Transverse colon (tissue), 4 donors: ENCODE data around the gene GRPEL1. TPM values are rescaled to one million over a fixed set of nuclear protein-coding genes. Genes with fewer than 3 reads are reported as not detected.

Experiments
- DNase-seq: peaks from one replicate; pipeline ENCODE4 v3.0.0-alpha.2; 2019
- H3K27ac ChIP-seq, 4 donors: fragments of 200-600 bp; sonication (generic); 2 replicates each; pipeline ENCODE4 v1.5.1; 2016 to 2018; ENCODE audit warnings: inconsistent platforms in 4 of 4
- H3K27me3 ChIP-seq: fragments of 200-600 bp; sonication (generic); 2 replicates; pipeline ENCODE4 v1.5.1; 2017; ENCODE audit warnings: inconsistent platforms
- H3K36me3 ChIP-seq, 4 donors: fragments of 200-600 bp; sonication (generic); 2 replicates each; pipeline ENCODE4 v1.5.1; 2017 to 2019; ENCODE audit warnings: inconsistent platforms in 4 of 4
- H3K4me1 ChIP-seq, 4 donors: fragments of 200-600 bp; sonication (generic); 2 replicates each; pipeline ENCODE4 v1.5.1; 2017 to 2020; ENCODE audit warnings: inconsistent platforms in 4 of 4
- H3K4me3 ChIP-seq, 4 donors: fragments of 200-600 bp; sonication (generic); 1 replicate in 1 of 4; 2 replicates in 3 of 4; pipeline versions ENCODE4 v1.5.1 to v1.6.1; 2017 to 2019; ENCODE audit warnings: inconsistent platforms in 4 of 4
- H3K9me3 ChIP-seq, 2 donors: fragments of 200-600 bp; sonication (generic); 2 replicates each; pipeline ENCODE4 v1.5.1; 2017 to 2019; ENCODE audit warnings: inconsistent platforms in 2 of 2
- EP300 ChIP-seq: sonication (generic); formaldehyde crosslinking; IDR thresholded peaks from one replicate; pipeline ENCODE4 v1.6.1; 2017; ENCODE audit warnings: antibody characterized with exemption, low read depth
- POLR2A ChIP-seq: fragments of 450-650 bp; IDR thresholded peaks from one replicate; pipeline ENCODE4 v1.6.1; 2016; ENCODE audit warnings: antibody characterized with exemption, mild to moderate bottlenecking, moderate library complexity
- POLR2AphosphoS5 ChIP-seq, 3 donors: sonication (generic); formaldehyde crosslinking; IDR thresholded peaks; one replicate each; pipeline ENCODE4 v1.6.1; 2016; ENCODE audit warnings: antibody characterized with exemption in 3 of 3
- WGBS, 2 donors: methylation state at CpG; one replicate each; pipeline ENCODE4 v1.1.5; 2018; ENCODE audit warnings: low coverage in 1 of 2; 5-methylcytosine and 5-hydroxymethylcytosine counted together
- in situ Hi-C, 4 donors: fragments of 200-750 bp; cut with MboI; loops; one replicate each; pipeline versions ENCODE4 v1.15.0 to v1.15.1; 2017; ENCODE audit warnings: low sequenced_read_pairs in 3 of 4, low pct_ligation_motif_present in 1 of 4, low pct_unique_long_range_greater_than_20kb in 1 of 4
- intact Hi-C: fragments of 100-400 bp; cut with DNase I; formaldehyde crosslinking; loops from one replicate; pipeline ENCODE4 v1.15.1; 2023; ENCODE audit warnings: low total_unique reads
- total RNA-seq, 4 donors: library from RNA; depleted of rRNA; stranded (reverse); fragments of >200 nt; gene quantifications; one replicate each; pipeline ENCODE4 v1.1.0, GENCODE V29; 2016
- TF ChIP-seq, protein P1 (sequence below), 5 experiments: fragments of 200-600 bp in 3 of 5; fragments of 450-650 bp in 2 of 5; sonication (generic) in 3 of 5; IDR thresholded peaks; 1 replicate in 2 of 5; 2 replicates in 3 of 5; pipeline ENCODE4 v1.5.1; 2016 to 2017; ENCODE audit warnings: antibody characterized with exemption in 5 of 5, inconsistent platforms in 3 of 5, mild to moderate bottlenecking in 2 of 5, moderate library complexity in 1 of 5

Gene GRPEL1
- total RNA-seq, 4 donors from 2014 or later = 1.1 to 22.0 (median 12.5) TPM

- Histone ChIP-seq H3K36me3 (peaks cover 0 to 33% (median 13%) of the 10 kb centered on the region in 4 donors), H3K4me3 (no peak overlapping the region), H3K9me3 (no peaks in the 10 kb centered on the region), H3K27ac (no peak overlapping the region), H3K27me3 (no peaks in the 10 kb centered on the region), H3K4me1 (no peaks in the 10 kb centered on the region)
- TF ChIP-seq POLR2A = no peak
- no peak for TF ChIP-seq EP300
- TF ChIP-seq, protein P1, sequence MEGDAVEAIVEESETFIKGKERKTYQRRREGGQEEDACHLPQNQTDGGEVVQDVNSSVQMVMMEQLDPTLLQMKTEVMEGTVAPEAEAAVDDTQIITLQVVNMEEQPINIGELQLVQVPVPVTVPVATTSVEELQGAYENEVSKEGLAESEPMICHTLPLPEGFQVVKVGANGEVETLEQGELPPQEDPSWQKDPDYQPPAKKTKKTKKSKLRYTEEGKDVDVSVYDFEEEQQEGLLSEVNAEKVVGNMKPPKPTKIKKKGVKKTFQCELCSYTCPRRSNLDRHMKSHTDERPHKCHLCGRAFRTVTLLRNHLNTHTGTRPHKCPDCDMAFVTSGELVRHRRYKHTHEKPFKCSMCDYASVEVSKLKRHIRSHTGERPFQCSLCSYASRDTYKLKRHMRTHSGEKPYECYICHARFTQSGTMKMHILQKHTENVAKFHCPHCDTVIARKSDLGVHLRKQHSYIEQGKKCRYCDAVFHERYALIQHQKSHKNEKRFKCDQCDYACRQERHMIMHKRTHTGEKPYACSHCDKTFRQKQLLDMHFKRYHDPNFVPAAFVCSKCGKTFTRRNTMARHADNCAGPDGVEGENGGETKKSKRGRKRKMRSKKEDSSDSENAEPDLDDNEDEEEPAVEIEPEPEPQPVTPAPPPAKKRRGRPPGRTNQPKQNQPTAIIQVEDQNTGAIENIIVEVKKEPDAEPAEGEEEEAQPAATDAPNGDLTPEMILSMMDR (IDR thresholded peaks at IDR 0.05) = no peak
- TF ChIP-seq POLR2AphosphoS5 (IDR thresholded peaks at IDR 0.05) = no peak
- intact Hi-C loops = no loop called here
- DNase-seq = no peak
- 83 to 96% methylated on average over 2 to 12 of the region's 12 CpGs for WGBS, 2 donors
- in situ Hi-C loops = no loop called here
These were observed 38.7 kb downstream of the GRPEL1 start for GRCh38 chr4:7029212-7029611.

- H3K36me3 ChIP-seq = peaks cover 0 to 46% (median 16%) of the 10 kb centered on the region in 4 donors
These were observed 40.0 kb downstream of the GRPEL1 start for GRCh38 chr4:7027913-7028312.

DNA sequence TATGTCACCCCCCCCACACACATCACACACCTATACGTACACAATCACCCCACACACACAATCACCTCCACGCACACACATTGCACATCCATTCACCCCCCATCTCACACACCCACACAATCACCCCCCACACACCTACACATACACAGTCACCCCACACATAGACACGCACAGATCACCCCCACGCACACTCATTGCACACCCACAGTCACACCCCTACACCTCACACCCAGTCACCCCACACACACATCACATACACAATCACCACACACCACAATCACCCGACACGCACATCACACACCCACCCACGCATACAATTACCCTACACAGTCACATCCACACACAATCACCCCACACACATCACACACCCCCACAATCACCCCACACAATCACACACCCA lies 40.6 kb downstream of the GRPEL1 start:
- in situ Hi-C loops (no loop called here), intact Hi-C loops (no loop called here)
- H3K27ac ChIP-seq = no peak overlapping the region
- WGBS, 2 donors = 93 to 100% methylated on average over 7 of the region's 7 CpGs
- TF ChIP-seq POLR2AphosphoS5 (IDR thresholded peaks at IDR 0.05) = no peak
- TF ChIP-seq POLR2A = no peak
- TF ChIP-seq EP300 = no peak
- TF ChIP-seq, protein P1 (IDR thresholded peaks at IDR 0.05) = no peak
- DNase-seq = no peak
- H3K27me3 ChIP-seq = no peaks in the 10 kb centered on the region
- peaks cover 0 to 47% (median 16%) of the 10 kb centered on the region in 4 donors for H3K36me3 ChIP-seq
- H3K4me1 ChIP-seq = no peaks in the 10 kb centered on the region
- no peak overlapping the region for H3K4me3 ChIP-seq
- H3K9me3 ChIP-seq = no peaks in the 10 kb centered on the region

More at GRCh38 chr4:7027913-7028312, 40.0 kb downstream of the GRPEL1 start:
- no peaks in the 10 kb centered on the region for H3K4me1 ChIP-seq
- in situ Hi-C loops = no loop called here
- H3K27ac ChIP-seq = no peak overlapping the region
- WGBS, 2 donors = 76 to 93% methylated on average over 3 to 5 of the region's 5 CpGs
- H3K27me3 ChIP-seq = no peaks in the 10 kb centered on the region
- DNase-seq = no peak
- intact Hi-C loops = no loop called here
- no peak overlapping the region for H3K4me3 ChIP-seq
- no peaks in the 10 kb centered on the region for H3K9me3 ChIP-seq
- no peak for TF ChIP-seq POLR2AphosphoS5 (IDR thresholded peaks at IDR 0.05)
- no peak for TF ChIP-seq POLR2A
- TF ChIP-seq EP300 = no peak

- 88 to 95% methylated on average over 9 of the region's 9 CpGs for WGBS, 2 donors
- H3K27ac ChIP-seq = no peak overlapping the region
- H3K4me1 ChIP-seq = no peaks in the 10 kb centered on the region
- TF ChIP-seq EP300 (no peak), POLR2AphosphoS5 (IDR thresholded peaks at IDR 0.05) (no peak), POLR2A (no peak)
- H3K4me3 ChIP-seq = no peak overlapping the region
- no peak for DNase-seq
- no peaks in the 10 kb centered on the region for H3K27me3 ChIP-seq
- no peaks in the 10 kb centered on the region for H3K9me3 ChIP-seq
- in situ Hi-C loops = no loop called here
- intact Hi-C loops = no loop called here
- H3K36me3 ChIP-seq = peaks cover 0 to 42% (median 12%) of the 10 kb centered on the region in 4 donors
These were observed 41.8 kb downstream of the GRPEL1 start for GRCh38 chr4:7026107-7026506.

- Histone ChIP-seq H3K36me3 (peaks cover 0 to 34% (median 9%) of the 10 kb centered on the region in 4 donors), H3K9me3 (no peaks in the 10 kb centered on the region), H3K4me3 (no peak overlapping the region), H3K4me1 (no peaks in the 10 kb centered on the region), H3K27ac (no peak overlapping the region), H3K27me3 (no peaks in the 10 kb centered on the region)
- intact Hi-C loops = no loop called here
- WGBS, 2 donors = 87 to 92% methylated on average over 13 to 28 of the region's 28 CpGs
- no peak for DNase-seq
- in situ Hi-C loops = no loop called here
- TF ChIP-seq EP300 (no peak), POLR2A (no peak), POLR2AphosphoS5 (IDR thresholded peaks at IDR 0.05) (no peak)
- TF ChIP-seq, protein P1 (IDR thresholded peaks at IDR 0.05) = no peak
These were observed 42.7 kb downstream of the GRPEL1 start for GRCh38 chr4:7025040-7025602.
